Progenitor cell of endocrine pancreas (in vitro differentiated cells): Measurements from ENCODE around the gene SACS. TPM values are rescaled to one million over a fixed set of nuclear protein-coding genes. Genes with fewer than 3 reads are reported as not detected.

ENCODE experiments used
- DNase-seq: peaks from one replicate; pipeline ENCODE4 v3.0.0; 2021; ENCODE audit warnings: low spot score; ENCODE audit not compliant: unreplicated experiment
- H3K27ac Mint-ChIP-seq: 2 replicates; pipeline ENCODE4 v1.8.0; 2021; ENCODE audit warnings: mild to moderate bottlenecking, moderate library complexity, mixed read lengths
- H3K27me3 Mint-ChIP-seq: 2 replicates; pipeline ENCODE4 v1.8.0; 2021; ENCODE audit warnings: mixed read lengths
- H3K36me3 Mint-ChIP-seq: 2 replicates; pipeline ENCODE4 v1.8.0; 2022; ENCODE audit warnings: mixed read lengths; ENCODE audit not compliant: insufficient read depth
- H3K4me1 Mint-ChIP-seq: 2 replicates; pipeline ENCODE4 v1.8.0; 2021; ENCODE audit warnings: low read depth, mixed read lengths
- H3K4me3 Mint-ChIP-seq: 2 replicates; pipeline ENCODE4 v1.8.0; 2021; ENCODE audit warnings: low read depth, mild to moderate bottlenecking, moderate library complexity, mixed read lengths
- H3K9me3 Mint-ChIP-seq: 2 replicates; pipeline ENCODE4 v1.8.0; 2021; ENCODE audit warnings: low read depth, mixed read lengths
- total RNA-seq: library from RNA; stranded (reverse); gene quantifications from 2 replicates; pipeline ENCODE4 v1.2.1, GENCODE V29; 2021
- TF ChIP-seq, protein P1 (sequence below): fragments of 200-600 bp; sonication (generic); IDR thresholded peaks from one replicate; pipeline ENCODE4 v1.5.0; 2021; ENCODE audit warnings: antibody characterized with exemption, mild to moderate bottlenecking; ENCODE audit not compliant: unreplicated experiment

Gene SACS
- total RNA-seq, 1 donor from 2014 or later = 7.1 TPM

GRCh38 chr13:23461544-23461943 is 28.0 kb upstream of the SACS start:
- DNase-seq = no peak
- peaks cover 4% of the 10 kb centered on the region for H3K9me3 Mint-ChIP-seq
- TF ChIP-seq, protein P1, sequence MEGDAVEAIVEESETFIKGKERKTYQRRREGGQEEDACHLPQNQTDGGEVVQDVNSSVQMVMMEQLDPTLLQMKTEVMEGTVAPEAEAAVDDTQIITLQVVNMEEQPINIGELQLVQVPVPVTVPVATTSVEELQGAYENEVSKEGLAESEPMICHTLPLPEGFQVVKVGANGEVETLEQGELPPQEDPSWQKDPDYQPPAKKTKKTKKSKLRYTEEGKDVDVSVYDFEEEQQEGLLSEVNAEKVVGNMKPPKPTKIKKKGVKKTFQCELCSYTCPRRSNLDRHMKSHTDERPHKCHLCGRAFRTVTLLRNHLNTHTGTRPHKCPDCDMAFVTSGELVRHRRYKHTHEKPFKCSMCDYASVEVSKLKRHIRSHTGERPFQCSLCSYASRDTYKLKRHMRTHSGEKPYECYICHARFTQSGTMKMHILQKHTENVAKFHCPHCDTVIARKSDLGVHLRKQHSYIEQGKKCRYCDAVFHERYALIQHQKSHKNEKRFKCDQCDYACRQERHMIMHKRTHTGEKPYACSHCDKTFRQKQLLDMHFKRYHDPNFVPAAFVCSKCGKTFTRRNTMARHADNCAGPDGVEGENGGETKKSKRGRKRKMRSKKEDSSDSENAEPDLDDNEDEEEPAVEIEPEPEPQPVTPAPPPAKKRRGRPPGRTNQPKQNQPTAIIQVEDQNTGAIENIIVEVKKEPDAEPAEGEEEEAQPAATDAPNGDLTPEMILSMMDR = no peak
- peaks cover 39% of the 10 kb centered on the region for H3K27me3 Mint-ChIP-seq
- no peak overlapping the region for H3K27ac Mint-ChIP-seq
- H3K4me1 Mint-ChIP-seq = no peaks in the 10 kb centered on the region
- no peak overlapping the region for H3K4me3 Mint-ChIP-seq
- no peaks in the 10 kb centered on the region for H3K36me3 Mint-ChIP-seq

- DNase-seq = no peak
- peaks cover 39% of the 10 kb centered on the region for H3K27me3 Mint-ChIP-seq
- peaks cover 4% of the 10 kb centered on the region for H3K9me3 Mint-ChIP-seq
- no peaks in the 10 kb centered on the region for H3K4me1 Mint-ChIP-seq
- no peak overlapping the region for H3K27ac Mint-ChIP-seq
- TF ChIP-seq, protein P1 = no peak
- H3K4me3 Mint-ChIP-seq = no peak overlapping the region
- H3K36me3 Mint-ChIP-seq = no peaks in the 10 kb centered on the region
These were observed 27.4 kb upstream of the SACS start for GRCh38 chr13:23460921-23461320.

- Mint-ChIP-seq H3K9me3 (peaks cover 4% of the 10 kb centered on the region), H3K27ac (no peak overlapping the region), H3K27me3 (peaks cover 35% of the 10 kb centered on the region), H3K4me1 (no peaks in the 10 kb centered on the region), H3K36me3 (no peaks in the 10 kb centered on the region), H3K4me3 (no peak overlapping the region)
- no peak for DNase-seq
- TF ChIP-seq, protein P1 = no peak
These were observed 26.8 kb upstream of the SACS start for GRCh38 chr13:23460309-23460708.

GRCh38 chr13:23458989-23459388 is 25.5 kb upstream of the SACS start:
- Mint-ChIP-seq H3K9me3 (no peaks in the 10 kb centered on the region), H3K27me3 (peaks cover 28% of the 10 kb centered on the region), H3K36me3 (no peaks in the 10 kb centered on the region), H3K4me3 (no peak overlapping the region), H3K27ac (no peak overlapping the region), H3K4me1 (no peaks in the 10 kb centered on the region)
- no peak for DNase-seq
- TF ChIP-seq, protein P1 = no peak

DNA sequence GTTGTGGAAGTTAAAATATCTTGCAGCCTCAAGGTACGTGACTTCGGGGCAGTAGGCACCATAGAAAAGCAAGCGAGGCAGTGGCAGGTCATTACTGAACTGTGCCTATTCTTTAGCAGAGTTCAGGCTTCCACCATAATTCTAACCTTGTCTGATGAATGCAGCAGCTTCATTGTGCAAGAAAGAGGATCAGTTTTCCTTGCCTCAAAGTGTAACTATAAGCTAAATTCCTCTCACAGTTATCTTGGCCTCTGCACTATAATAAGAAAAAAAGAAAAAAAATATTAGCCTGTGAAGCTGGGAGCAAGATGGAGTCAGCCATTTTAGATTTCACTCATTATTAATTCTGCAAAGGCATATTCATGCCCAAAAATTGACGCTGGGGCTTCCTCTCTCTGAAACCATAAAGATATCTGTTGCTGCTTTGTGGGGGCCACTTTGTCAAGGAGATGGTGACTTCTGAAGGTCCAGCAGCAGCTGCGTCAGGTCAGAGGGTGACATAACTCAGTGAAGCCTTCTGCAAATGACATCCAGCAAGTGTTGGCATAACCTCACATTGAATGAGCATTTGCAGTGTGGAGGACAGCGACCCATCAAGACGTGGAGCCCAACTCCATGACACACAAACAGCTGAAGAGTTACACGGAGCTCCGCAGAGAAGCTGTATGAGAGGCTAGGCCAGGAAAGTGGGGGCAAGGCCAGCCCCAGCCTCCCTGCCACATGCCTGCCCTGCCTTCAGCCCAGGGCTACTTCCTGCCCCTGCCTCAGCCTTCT is 23.1 kb upstream of the SACS start:
- H3K27me3 Mint-ChIP-seq = peaks cover 14% of the 10 kb centered on the region
- no peaks in the 10 kb centered on the region for H3K9me3 Mint-ChIP-seq
- H3K4me1 Mint-ChIP-seq = peaks cover under 1% of the 10 kb centered on the region
- no peak overlapping the region for H3K27ac Mint-ChIP-seq
- H3K36me3 Mint-ChIP-seq = no peaks in the 10 kb centered on the region
- TF ChIP-seq, protein P1 = no peak
- DNase-seq = no peak
- H3K4me3 Mint-ChIP-seq = no peak overlapping the region
